Mucosa of descending colon (tissue), 3 donors: Measurements from ENCODE around the gene MYO5B. TPM values are rescaled to one million over a fixed set of nuclear protein-coding genes. Genes with fewer than 3 reads are reported as not detected.
"Not testable (repeated sequence)": the region's sequence is repeated elsewhere in the genome, so short reads cannot be mapped to it uniquely, and the experiment has no call there.

ENCODE experiments used
- ATAC-seq: fragments of 200-7000 bp; cut with Tn5 transposase; one replicate; pipeline ENCODE4 v1.9.1; 2020; ENCODE audit warnings: mild to moderate bottlenecking, moderate library complexity
- DNase-seq, 3 donors: peaks; one replicate each; pipeline ENCODE4 v3.0.0-alpha.2; 2020
- H3K36me3 ChIP-seq: fragments of 200-600 bp; one replicate; pipeline ENCODE4 v1.8.0; 2021; ENCODE audit warnings: low read depth, mild to moderate bottlenecking
- H3K4me1 ChIP-seq: fragments of 200-600 bp; one replicate; pipeline ENCODE4 v1.8.0; 2021; ENCODE audit warnings: low read depth, mild to moderate bottlenecking
- H3K4me3 ChIP-seq: fragments of 200-600 bp; one replicate; pipeline ENCODE4 v1.8.0; 2021; ENCODE audit warnings: mild to moderate bottlenecking
- H3K9me3 ChIP-seq: fragments of 200-600 bp; one replicate; pipeline ENCODE4 v1.8.0; 2021; ENCODE audit warnings: mild to moderate bottlenecking
- CTCF ChIP-seq: fragments of 200-600 bp; IDR thresholded peaks from one replicate; pipeline ENCODE4 v1.8.0; 2022; ENCODE audit warnings: antibody characterized with exemption, mild to moderate bottlenecking
- intact Hi-C, 2 donors: fragments of 100-400 bp; cut with DNase I in 1 of 2; cut with micrococcal nuclease in 1 of 2; formaldehyde crosslinking; loops; one replicate each; pipeline versions ENCODE4 v1.11.0 to v1.11.1; 2022; cut with DNase I, micrococcal nuclease
- microRNA-seq: library from miRNA; unstranded; fragments of <30 nt; microRNA quantifications from one replicate; pipeline ENCODE4, GENCODE V29; 2019
- total RNA-seq, 3 donors: library from RNA; stranded (reverse); fragmentation: NEBNext Ultra II Directional in 2 of 3; extraction: Animal tissue kit (Norgen Biotek cat#: 25700) in 2 of 3; gene quantifications; one replicate each; pipeline versions ENCODE4 v1.2.1 to v1.2.4, GENCODE V29; 2021 to 2023
- donor health status: DM: no; HTN: no; CAD: no; lungs with moderate emphysema.
- donor health status: DM: no; HTN: no; CAD: no.
- donor health status: DM: no; HTN: yes; CAD: no.

Gene MYO5B
- total RNA-seq, 3 donors from 2014 or later, result 52.7 to 179 (median 120) TPM

GRCh38 chr18:49786019-49786720, 408.8 kb downstream of the MYO5B start:
- Histone ChIP-seq H3K36me3 (peaks cover 6% of the 10 kb centered on the region), H3K9me3 (no peaks in the 10 kb centered on the region), H3K4me1 (no peaks in the 10 kb centered on the region), H3K4me3 (no peak overlapping the region)
- TF ChIP-seq CTCF, result no peak
- DNase-seq, result no peak
- intact Hi-C loops, result no loop called here
- no peak for ATAC-seq

GRCh38 chr18:49784427-49785185, 410.3 kb downstream of the MYO5B start:
- DNase-seq (no peak), ATAC-seq (no peak)
- TF ChIP-seq CTCF, result no peak
- no peaks in the 10 kb centered on the region for H3K9me3 ChIP-seq
- no peaks in the 10 kb centered on the region for H3K36me3 ChIP-seq
- H3K4me1 ChIP-seq, result no peaks in the 10 kb centered on the region
- intact Hi-C loops, result no loop called here
- H3K4me3 ChIP-seq, result no peak overlapping the region

GRCh38 chr18:49783631-49784030, 411.3 kb downstream of the MYO5B start:
- intact Hi-C loops, H3K36me3 ChIP-seq: not testable (repeated sequence)

GRCh38 chr18:49778826-49779465, 416.0 kb downstream of the MYO5B start:
- TF ChIP-seq CTCF, result no peak
- no peaks in the 10 kb centered on the region for H3K4me1 ChIP-seq
- no peak overlapping the region for H3K4me3 ChIP-seq
- ATAC-seq (no peak), DNase-seq (no peak)
- H3K9me3 ChIP-seq, result peaks cover 8% of the 10 kb centered on the region
- no peaks in the 10 kb centered on the region for H3K36me3 ChIP-seq
- intact Hi-C loops, result no loop called here

More at GRCh38 chr18:49783631-49784030, 411.3 kb downstream of the MYO5B start:
- not testable (repeated sequence) for H3K9me3 ChIP-seq, ATAC-seq, DNase-seq, H3K4me1 ChIP-seq, H3K4me3 ChIP-seq

Small RNA genes lying within 50 kb of the gene (microRNA-seq; reads per million reads assigned to microRNA genes)
- not detected for gene MIR4320

Other genes with a start within 250 kb of the MYO5B start
- under 1 TPM in 2 of 3 donors, not detected in 1; 0.27 to 0.47 TPM for gene CFAP53, start 71.3 kb upstream of the MYO5B start, total RNA-seq
- gene MBD1, start 86.4 kb upstream of the MYO5B start, total RNA-seq, result 10 to 100 TPM; 71.4 to 90.2 (median 75.1) TPM
- 10 to 100 TPM; 80.9 to 88.8 (median 83.7) TPM for gene CXXC1, start 92.5 kb upstream of the MYO5B start, total RNA-seq
- 1 to 10 TPM; 1.0 to 7.2 (median 1.0) TPM for gene SKA1, start 179.9 kb upstream of the MYO5B start, total RNA-seq